ENCODE results near the gene MGP. TPM values are rescaled to one million over a fixed set of nuclear protein-coding genes. Genes with fewer than 3 reads are reported as not detected.

MGP gene
- total RNA-seq, 1 experiment from 2014 or later, result 0.96 TPM

DNA sequence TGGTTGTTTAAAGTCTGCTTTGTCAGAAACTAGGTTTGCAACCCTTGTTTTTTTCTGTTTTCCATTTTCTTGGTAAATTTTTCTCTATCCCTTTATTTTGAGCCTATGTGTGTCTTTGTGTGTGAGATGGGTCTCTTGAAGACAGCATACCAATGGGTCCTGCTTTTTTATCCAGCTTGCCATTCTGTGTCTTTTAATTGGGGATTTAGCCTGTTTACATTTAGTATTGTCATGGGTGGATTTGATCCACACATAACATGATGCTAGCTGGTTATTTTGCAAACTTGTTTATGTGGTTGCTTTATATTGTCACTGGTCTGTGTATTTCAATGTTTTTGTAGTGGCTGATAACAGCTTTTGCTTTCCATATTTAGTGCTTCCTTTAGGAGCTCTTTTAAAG is 25.2 kb downstream of the MGP start:
- no peak for DNase-seq (ENCODE audit: low spot score)
- H3K36me3 Mint-ChIP-seq, result peaks cover 24% of the 10 kb centered on the region
- no peaks in the 10 kb centered on the region for H3K4me1 Mint-ChIP-seq
- TF ChIP-seq TEAD4 (CRISPR knock-in tag; IDR thresholded peaks at IDR 0.05) (no peak), TEAD1 (CRISPR knock-in tag; IDR thresholded peaks at IDR 0.05) (no peak), GABPB1 (CRISPR knock-in tag; IDR thresholded peaks at IDR 0.05) (no peak), RORB (CRISPR knock-in tag; IDR thresholded peaks at IDR 0.05) (no peak), GRHL2 (CRISPR knock-in tag; IDR thresholded peaks at IDR 0.05; ENCODE audit: insufficient replicate concordance, severe bottlenecking) (no peak), FOXP1 (CRISPR knock-in tag; IDR thresholded peaks at IDR 0.05; ENCODE audit: borderline replicate concordance) (no peak), ATF1 (CRISPR knock-in tag; IDR thresholded peaks at IDR 0.05) (no peak), KAT7 (CRISPR knock-in tag; IDR thresholded peaks at IDR 0.05; ENCODE audit: borderline replicate concordance) (no peak), OVOL2 (CRISPR knock-in tag; IDR thresholded peaks at IDR 0.05; ENCODE audit: borderline replicate concordance) (no peak), FOXJ3 (CRISPR knock-in tag; IDR thresholded peaks at IDR 0.05; ENCODE audit: borderline replicate concordance) (no peak), RELA (CRISPR knock-in tag; IDR thresholded peaks at IDR 0.05; ENCODE audit: borderline replicate concordance) (no peak), TP53 (CRISPR knock-in tag; IDR thresholded peaks at IDR 0.05) (no peak), IRF2 (CRISPR knock-in tag; IDR thresholded peaks at IDR 0.05; ENCODE audit: borderline replicate concordance, low read depth) (no peak), CBFB (CRISPR knock-in tag; IDR thresholded peaks at IDR 0.05; ENCODE audit: low read depth) (no peak)
- TF ChIP-seq, protein P1, sequence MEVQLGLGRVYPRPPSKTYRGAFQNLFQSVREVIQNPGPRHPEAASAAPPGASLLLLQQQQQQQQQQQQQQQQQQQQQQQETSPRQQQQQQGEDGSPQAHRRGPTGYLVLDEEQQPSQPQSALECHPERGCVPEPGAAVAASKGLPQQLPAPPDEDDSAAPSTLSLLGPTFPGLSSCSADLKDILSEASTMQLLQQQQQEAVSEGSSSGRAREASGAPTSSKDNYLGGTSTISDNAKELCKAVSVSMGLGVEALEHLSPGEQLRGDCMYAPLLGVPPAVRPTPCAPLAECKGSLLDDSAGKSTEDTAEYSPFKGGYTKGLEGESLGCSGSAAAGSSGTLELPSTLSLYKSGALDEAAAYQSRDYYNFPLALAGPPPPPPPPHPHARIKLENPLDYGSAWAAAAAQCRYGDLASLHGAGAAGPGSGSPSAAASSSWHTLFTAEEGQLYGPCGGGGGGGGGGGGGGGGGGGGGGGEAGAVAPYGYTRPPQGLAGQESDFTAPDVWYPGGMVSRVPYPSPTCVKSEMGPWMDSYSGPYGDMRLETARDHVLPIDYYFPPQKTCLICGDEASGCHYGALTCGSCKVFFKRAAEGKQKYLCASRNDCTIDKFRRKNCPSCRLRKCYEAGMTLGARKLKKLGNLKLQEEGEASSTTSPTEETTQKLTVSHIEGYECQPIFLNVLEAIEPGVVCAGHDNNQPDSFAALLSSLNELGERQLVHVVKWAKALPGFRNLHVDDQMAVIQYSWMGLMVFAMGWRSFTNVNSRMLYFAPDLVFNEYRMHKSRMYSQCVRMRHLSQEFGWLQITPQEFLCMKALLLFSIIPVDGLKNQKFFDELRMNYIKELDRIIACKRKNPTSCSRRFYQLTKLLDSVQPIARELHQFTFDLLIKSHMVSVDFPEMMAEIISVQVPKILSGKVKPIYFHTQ (CRISPR knock-in tag; IDR thresholded peaks at IDR 0.05), result no peak
- TF ChIP-seq, protein P2, sequence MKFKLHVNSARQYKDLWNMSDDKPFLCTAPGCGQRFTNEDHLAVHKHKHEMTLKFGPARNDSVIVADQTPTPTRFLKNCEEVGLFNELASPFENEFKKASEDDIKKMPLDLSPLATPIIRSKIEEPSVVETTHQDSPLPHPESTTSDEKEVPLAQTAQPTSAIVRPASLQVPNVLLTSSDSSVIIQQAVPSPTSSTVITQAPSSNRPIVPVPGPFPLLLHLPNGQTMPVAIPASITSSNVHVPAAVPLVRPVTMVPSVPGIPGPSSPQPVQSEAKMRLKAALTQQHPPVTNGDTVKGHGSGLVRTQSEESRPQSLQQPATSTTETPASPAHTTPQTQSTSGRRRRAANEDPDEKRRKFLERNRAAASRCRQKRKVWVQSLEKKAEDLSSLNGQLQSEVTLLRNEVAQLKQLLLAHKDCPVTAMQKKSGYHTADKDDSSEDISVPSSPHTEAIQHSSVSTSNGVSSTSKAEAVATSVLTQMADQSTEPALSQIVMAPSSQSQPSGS (CRISPR knock-in tag; IDR thresholded peaks at IDR 0.05; ENCODE audit: borderline replicate concordance, low read depth), result no peak
- TF ChIP-seq, protein P3, sequence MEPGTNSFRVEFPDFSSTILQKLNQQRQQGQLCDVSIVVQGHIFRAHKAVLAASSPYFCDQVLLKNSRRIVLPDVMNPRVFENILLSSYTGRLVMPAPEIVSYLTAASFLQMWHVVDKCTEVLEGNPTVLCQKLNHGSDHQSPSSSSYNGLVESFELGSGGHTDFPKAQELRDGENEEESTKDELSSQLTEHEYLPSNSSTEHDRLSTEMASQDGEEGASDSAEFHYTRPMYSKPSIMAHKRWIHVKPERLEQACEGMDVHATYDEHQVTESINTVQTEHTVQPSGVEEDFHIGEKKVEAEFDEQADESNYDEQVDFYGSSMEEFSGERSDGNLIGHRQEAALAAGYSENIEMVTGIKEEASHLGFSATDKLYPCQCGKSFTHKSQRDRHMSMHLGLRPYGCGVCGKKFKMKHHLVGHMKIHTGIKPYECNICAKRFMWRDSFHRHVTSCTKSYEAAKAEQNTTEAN (CRISPR knock-in tag; IDR thresholded peaks at IDR 0.05), result no peak
- TF ChIP-seq, protein P4, sequence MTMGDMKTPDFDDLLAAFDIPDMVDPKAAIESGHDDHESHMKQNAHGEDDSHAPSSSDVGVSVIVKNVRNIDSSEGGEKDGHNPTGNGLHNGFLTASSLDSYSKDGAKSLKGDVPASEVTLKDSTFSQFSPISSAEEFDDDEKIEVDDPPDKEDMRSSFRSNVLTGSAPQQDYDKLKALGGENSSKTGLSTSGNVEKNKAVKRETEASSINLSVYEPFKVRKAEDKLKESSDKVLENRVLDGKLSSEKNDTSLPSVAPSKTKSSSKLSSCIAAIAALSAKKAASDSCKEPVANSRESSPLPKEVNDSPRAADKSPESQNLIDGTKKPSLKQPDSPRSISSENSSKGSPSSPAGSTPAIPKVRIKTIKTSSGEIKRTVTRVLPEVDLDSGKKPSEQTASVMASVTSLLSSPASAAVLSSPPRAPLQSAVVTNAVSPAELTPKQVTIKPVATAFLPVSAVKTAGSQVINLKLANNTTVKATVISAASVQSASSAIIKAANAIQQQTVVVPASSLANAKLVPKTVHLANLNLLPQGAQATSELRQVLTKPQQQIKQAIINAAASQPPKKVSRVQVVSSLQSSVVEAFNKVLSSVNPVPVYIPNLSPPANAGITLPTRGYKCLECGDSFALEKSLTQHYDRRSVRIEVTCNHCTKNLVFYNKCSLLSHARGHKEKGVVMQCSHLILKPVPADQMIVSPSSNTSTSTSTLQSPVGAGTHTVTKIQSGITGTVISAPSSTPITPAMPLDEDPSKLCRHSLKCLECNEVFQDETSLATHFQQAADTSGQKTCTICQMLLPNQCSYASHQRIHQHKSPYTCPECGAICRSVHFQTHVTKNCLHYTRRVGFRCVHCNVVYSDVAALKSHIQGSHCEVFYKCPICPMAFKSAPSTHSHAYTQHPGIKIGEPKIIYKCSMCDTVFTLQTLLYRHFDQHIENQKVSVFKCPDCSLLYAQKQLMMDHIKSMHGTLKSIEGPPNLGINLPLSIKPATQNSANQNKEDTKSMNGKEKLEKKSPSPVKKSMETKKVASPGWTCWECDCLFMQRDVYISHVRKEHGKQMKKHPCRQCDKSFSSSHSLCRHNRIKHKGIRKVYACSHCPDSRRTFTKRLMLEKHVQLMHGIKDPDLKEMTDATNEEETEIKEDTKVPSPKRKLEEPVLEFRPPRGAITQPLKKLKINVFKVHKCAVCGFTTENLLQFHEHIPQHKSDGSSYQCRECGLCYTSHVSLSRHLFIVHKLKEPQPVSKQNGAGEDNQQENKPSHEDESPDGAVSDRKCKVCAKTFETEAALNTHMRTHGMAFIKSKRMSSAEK (CRISPR knock-in tag; IDR thresholded peaks at IDR 0.05; ENCODE audit: borderline replicate concordance), result no peak
- TF ChIP-seq, protein P5, sequence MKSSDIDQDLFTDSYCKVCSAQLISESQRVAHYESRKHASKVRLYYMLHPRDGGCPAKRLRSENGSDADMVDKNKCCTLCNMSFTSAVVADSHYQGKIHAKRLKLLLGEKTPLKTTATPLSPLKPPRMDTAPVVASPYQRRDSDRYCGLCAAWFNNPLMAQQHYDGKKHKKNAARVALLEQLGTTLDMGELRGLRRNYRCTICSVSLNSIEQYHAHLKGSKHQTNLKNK (CRISPR knock-in tag; IDR thresholded peaks at IDR 0.05), result no peak
- TF ChIP-seq, protein P6, sequence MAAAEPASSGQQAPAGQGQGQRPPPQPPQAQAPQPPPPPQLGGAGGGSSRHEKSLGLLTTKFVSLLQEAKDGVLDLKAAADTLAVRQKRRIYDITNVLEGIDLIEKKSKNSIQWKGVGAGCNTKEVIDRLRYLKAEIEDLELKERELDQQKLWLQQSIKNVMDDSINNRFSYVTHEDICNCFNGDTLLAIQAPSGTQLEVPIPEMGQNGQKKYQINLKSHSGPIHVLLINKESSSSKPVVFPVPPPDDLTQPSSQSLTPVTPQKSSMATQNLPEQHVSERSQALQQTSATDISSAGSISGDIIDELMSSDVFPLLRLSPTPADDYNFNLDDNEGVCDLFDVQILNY (CRISPR knock-in tag; IDR thresholded peaks at IDR 0.05), result no peak
- no peak for ATAC-seq
- CTCF ChIA-PET, result no interaction called here
- no peak overlapping the region for H3K27ac Mint-ChIP-seq
- POLR2A ChIA-PET, result no interaction called here
- no peak overlapping the region for H3K4me3 Mint-ChIP-seq
- H3K27me3 Mint-ChIP-seq (ENCODE audit: low read depth), result peaks cover 10% of the 10 kb centered on the region
- H3K9me3 Mint-ChIP-seq, result peaks cover 56% of the 10 kb centered on the region

Measured in WTC11 (cell line).